Measurements from ENCODE around the gene HOXB2.
"Not testable (repeated sequence)": the region's sequence is repeated elsewhere in the genome, so short reads cannot be mapped to it uniquely, and the experiment has no call there.

Gene HOXB2

GRCh38 chr17:48513097-48513496, 31.8 kb downstream of the HOXB2 start:
- no peak for DNase-seq

GRCh38 chr17:48510761-48511604, 33.9 kb downstream of the HOXB2 start:
- no peak for DNase-seq

- DNase-seq, result no peak
These were observed 34.5 kb downstream of the HOXB2 start for GRCh38 chr17:48510381-48510760.

- DNase-seq, result not testable (repeated sequence)
These were observed 35.2 kb downstream of the HOXB2 start for GRCh38 chr17:48509708-48510107.

- DNase-seq, result no peak
These were observed 38.7 kb downstream of the HOXB2 start for GRCh38 chr17:48506246-48506645.

- peak; percentile 34 for DNase-seq
These were observed 39.1 kb downstream of the HOXB2 start for GRCh38 chr17:48505788-48506187.

- DNase-seq, result no peak
These were observed 40.0 kb downstream of the HOXB2 start for GRCh38 chr17:48504953-48505352.

GRCh38 chr17:48503747-48504146, 41.2 kb downstream of the HOXB2 start:
- no peak for DNase-seq

GRCh38 chr17:48502901-48503300, 42.0 kb downstream of the HOXB2 start:
- no peak for DNase-seq

GRCh38 chr17:48502312-48502711, 42.6 kb downstream of the HOXB2 start:
- no peak for DNase-seq

GRCh38 chr17:48500435-48501426, 44.2 kb downstream of the HOXB2 start:
- DNase-seq, result no peak

GRCh38 chr17:48499735-48500434, 45.0 kb downstream of the HOXB2 start:
- DNase-seq, result no peak

- no peak for DNase-seq
These were observed 45.7 kb downstream of the HOXB2 start for GRCh38 chr17:48499248-48499647.

GRCh38 chr17:48498164-48498850, 46.6 kb downstream of the HOXB2 start:
- DNase-seq, result no peak

- DNase-seq, result no peak
These were observed 47.8 kb downstream of the HOXB2 start for GRCh38 chr17:48497103-48497502.

GRCh38 chr17:48494335-48494734, 50.6 kb downstream of the HOXB2 start:
- DNase-seq, result no peak

Measured in GDM1 (cell line).